Loucy (cell line): ENCODE measurements around the gene NFKB1.

Source experiments
- CTCF ChIP-seq: fragments of 200-600 bp; sonication (generic); conservative IDR thresholded peaks from 2 replicates; pipeline ENCODE4 v1.5.1; 2014; ENCODE audit warnings: mild to moderate bottlenecking, antibody characterized with exemption, low read length
- EZH2phosphoT487 ChIP-seq: fragments of 200-600 bp; IDR thresholded peaks from 2 replicates; pipeline ENCODE4 v1.6.1; 2018; ENCODE audit warnings: antibody characterized with exemption, mild to moderate bottlenecking, moderate library complexity, borderline replicate concordance

GRCh38 chr4:102599455-102599854 is 98.3 kb downstream of the NFKB1 start:
- no peak for TF ChIP-seq CTCF
- no peak for TF ChIP-seq EZH2phosphoT487
